ENCODE data around the gene HORMAD2. TPM values are rescaled to one million over a fixed set of nuclear protein-coding genes. Genes with fewer than 3 reads are reported as not detected.
"Not testable (repeated sequence)": the region's sequence is repeated elsewhere in the genome, so short reads cannot be mapped to it uniquely, and the experiment has no call there.

Gene HORMAD2
- total RNA-seq, 4 donors from 2014 or later: not detected

DNA sequence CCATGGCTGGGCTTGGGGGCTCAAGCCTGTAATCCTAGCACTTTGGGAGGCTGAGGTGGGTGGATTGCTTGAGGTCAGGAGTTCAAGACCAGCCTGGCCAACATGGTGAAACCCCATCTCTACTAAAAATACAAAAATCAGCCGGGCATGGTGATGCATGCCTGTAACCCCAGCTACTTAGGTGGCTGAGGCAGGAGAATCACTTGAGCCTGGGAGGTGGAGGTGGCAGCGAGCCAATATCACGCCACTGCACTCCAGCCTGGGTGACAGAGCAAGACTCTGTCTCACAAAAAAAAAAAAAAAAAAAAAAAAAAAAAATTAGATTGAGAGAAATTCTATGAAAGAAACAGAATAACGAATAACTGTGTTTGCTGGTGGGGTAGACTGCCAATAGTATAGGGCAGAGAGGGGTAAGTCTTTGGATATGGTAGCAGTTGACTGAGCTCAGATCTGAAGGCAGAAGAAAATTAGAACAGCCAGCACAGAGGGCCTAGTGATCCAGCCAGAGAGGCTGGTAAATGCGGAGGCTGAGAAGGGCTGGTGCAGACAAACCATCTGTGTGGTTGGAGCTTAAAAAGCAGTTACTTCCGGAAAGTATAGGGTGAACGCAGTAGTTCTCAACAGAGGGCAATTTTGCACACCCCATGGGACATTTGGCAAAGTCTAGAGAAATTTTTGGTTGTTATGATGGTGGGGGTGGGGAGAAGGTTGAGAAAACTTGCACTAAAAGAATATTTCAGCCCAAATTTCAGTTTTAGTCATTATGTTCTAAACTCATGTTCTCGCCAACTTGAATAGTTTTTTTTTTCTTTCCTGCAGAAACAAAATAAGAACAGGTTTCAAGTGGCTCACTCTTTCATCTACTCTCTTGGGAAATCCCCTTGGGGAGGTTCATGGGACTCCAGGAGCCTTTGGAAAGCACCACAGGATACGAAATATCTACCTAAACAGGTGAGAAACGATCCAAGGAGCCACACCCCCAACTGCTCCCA lies 1.6 kb upstream of the HORMAD2 start:
- WGBS, 2 donors: 58 to 69% methylated on average over 10 of the region's 10 CpGs
- Histone ChIP-seq H3K9me3 (no peaks in the 10 kb centered on the region), H3K27me3 (peaks cover 0 to 17% of the 10 kb centered on the region in 2 donors), H3K36me3 (no peaks in the 10 kb centered on the region), H3K27ac (no peak overlapping the region), H3K4me1 (peaks cover 0 to 4% (median 0%) of the 10 kb centered on the region in 4 donors), H3K4me3 (no peak overlapping the region)
- TF ChIP-seq EP300 (IDR thresholded peaks at IDR 0.05): no peak
- TF ChIP-seq POLR2A (IDR thresholded peaks at IDR 0.05): no peak
- TF ChIP-seq, protein P1, sequence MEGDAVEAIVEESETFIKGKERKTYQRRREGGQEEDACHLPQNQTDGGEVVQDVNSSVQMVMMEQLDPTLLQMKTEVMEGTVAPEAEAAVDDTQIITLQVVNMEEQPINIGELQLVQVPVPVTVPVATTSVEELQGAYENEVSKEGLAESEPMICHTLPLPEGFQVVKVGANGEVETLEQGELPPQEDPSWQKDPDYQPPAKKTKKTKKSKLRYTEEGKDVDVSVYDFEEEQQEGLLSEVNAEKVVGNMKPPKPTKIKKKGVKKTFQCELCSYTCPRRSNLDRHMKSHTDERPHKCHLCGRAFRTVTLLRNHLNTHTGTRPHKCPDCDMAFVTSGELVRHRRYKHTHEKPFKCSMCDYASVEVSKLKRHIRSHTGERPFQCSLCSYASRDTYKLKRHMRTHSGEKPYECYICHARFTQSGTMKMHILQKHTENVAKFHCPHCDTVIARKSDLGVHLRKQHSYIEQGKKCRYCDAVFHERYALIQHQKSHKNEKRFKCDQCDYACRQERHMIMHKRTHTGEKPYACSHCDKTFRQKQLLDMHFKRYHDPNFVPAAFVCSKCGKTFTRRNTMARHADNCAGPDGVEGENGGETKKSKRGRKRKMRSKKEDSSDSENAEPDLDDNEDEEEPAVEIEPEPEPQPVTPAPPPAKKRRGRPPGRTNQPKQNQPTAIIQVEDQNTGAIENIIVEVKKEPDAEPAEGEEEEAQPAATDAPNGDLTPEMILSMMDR (IDR thresholded peaks at IDR 0.05): no peak
- no peak for DNase-seq (ENCODE audit: low spot score in 2 of 2)

DNA sequence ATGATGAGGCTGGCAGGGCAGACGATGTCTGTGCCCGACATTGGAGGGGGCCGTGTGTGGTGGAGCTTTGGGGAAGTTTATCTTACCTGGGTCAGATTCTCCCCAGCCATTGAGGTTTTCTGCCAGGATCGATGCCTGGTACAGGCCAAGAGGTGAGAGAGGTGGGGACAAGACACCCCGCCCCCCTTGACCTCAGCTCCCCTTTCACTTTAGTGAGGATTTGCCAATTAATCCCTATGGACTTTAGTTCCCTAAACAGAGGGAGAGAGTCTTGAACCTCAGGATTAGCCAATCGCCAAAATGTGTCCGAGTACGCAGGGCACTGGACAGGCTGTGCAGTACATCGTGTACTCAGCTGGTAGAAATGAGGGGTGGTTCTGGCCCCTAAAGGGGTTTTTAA lies 541 bp downstream of the HORMAD2 start:
- WGBS, 2 donors: 83 to 85% methylated on average over 9 of the region's 9 CpGs

DNA sequence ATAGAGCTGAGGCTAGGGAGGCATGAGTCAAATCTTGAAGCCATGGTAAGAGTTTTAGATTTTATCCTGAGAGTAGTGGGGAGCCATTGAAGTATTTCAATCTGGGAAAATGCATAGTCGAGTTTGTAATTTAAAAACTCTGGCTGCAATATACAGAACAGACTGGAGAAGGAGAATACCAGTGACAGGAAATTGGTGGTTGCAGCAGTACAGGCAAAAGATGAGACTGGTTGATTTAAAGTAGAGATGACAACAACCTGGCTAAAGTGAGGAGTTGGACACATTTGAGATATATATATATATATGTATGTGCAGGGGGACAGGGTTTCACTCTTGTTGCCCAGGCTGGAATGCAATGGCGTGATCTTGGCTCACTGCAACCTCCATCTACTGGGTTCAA lies 6.2 kb downstream of the HORMAD2 start:
- DNase-seq (ENCODE audit: low spot score in 2 of 2): no peak
- Histone ChIP-seq H3K36me3 (no peaks in the 10 kb centered on the region), H3K9me3 (no peaks in the 10 kb centered on the region), H3K4me3 (no peak overlapping the region), H3K4me1 (peaks cover 0 to 10% (median 0%) of the 10 kb centered on the region in 4 donors), H3K27ac (no peak overlapping the region), H3K27me3 (peaks cover 0 to 3% of the 10 kb centered on the region in 2 donors)
- WGBS, 2 donors: 76 to 81% methylated on average over 2 of the region's 2 CpGs
- no peak for TF ChIP-seq POLR2A (IDR thresholded peaks at IDR 0.05)
- TF ChIP-seq EP300 (IDR thresholded peaks at IDR 0.05): no peak
- TF ChIP-seq, protein P1 (IDR thresholded peaks at IDR 0.05): no peak

More for the DNA sequence above, 541 bp downstream of the HORMAD2 start:
- peaks cover 0 to 20% of the 10 kb centered on the region in 2 donors for H3K27me3 ChIP-seq
- no peak overlapping the region for H3K27ac ChIP-seq
- TF ChIP-seq POLR2A (IDR thresholded peaks at IDR 0.05): no peak
- TF ChIP-seq EP300 (IDR thresholded peaks at IDR 0.05): no peak
- TF ChIP-seq, protein P1 (IDR thresholded peaks at IDR 0.05): no peak
- H3K4me3 ChIP-seq: no peak overlapping the region
- H3K4me1 ChIP-seq: peaks cover 0 to 4% (median 0%) of the 10 kb centered on the region in 4 donors
- no peaks in the 10 kb centered on the region for H3K36me3 ChIP-seq
- no peak for DNase-seq (ENCODE audit: low spot score in 2 of 2)
- H3K9me3 ChIP-seq: no peaks in the 10 kb centered on the region

DNA sequence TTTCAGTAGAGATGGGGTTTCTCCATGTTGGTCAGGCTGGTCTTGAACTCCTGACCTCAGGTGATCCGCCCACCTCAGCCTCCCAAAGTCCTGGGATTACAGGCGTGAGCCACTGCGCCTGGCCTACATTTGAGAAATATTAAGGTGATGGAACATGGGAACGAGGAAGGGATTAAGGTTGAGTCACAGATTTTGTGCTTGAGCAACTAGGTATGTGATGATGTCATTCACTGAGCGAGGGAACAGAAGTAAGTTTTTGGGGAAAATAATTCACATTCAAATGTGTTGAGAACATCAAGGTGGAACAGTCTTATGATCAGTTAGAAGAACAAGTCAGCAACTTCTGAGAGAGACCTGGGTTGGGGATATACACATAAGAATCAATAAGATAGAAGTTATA lies 6.8 kb downstream of the HORMAD2 start:
- H3K4me3 ChIP-seq; H3K4me1 ChIP-seq; H3K9me3 ChIP-seq; H3K36me3 ChIP-seq; H3K27me3 ChIP-seq; DNase-seq (ENCODE audit: low spot score in 2 of 2); H3K27ac ChIP-seq: not testable (repeated sequence)
- 78 to 88% methylated on average over 5 of the region's 5 CpGs for WGBS, 2 donors

DNA sequence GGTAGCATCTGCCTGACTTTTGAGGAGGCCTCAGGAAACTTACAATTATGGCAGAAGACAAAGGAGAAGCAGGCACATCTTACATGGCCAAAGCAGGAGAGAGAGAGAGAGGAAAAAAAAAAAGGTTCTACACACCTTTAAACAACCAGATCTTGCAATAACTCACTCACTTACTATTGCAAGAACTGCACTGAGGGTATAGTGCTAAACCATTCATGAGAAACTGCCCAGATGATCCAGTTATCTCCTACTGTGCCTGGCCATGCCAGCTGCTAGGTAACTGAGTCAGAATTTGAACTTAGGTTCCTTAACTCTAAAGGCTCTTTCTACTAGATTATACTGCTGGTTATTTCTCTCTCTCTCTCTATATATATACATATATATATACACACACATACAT lies 7.3 kb downstream of the HORMAD2 start:
- H3K4me3 ChIP-seq: no peak overlapping the region
- H3K9me3 ChIP-seq: peaks cover 0 to 4% (median under 1%) of the 10 kb centered on the region in 4 donors
- no peaks in the 10 kb centered on the region for H3K36me3 ChIP-seq
- H3K27me3 ChIP-seq: peaks cover 0 to 3% of the 10 kb centered on the region in 2 donors
- TF ChIP-seq, protein P1 (IDR thresholded peaks at IDR 0.05): no peak
- TF ChIP-seq POLR2A (IDR thresholded peaks at IDR 0.05) (no peak), EP300 (IDR thresholded peaks at IDR 0.05) (no peak)
- no peak for DNase-seq (ENCODE audit: low spot score in 2 of 2)
- H3K27ac ChIP-seq: no peak overlapping the region
- peaks cover 0 to 10% (median 0%) of the 10 kb centered on the region in 4 donors for H3K4me1 ChIP-seq

Measured in tibial nerve (tissue), 4 donors.